Astrocyte of the cerebellum (primary cell): ENCODE results near the gene NELFCD.
A peak's percentile ranks its signal among the peaks of the same experiment; 100 is the strongest.

Experiments used
- DNase-seq: peaks from one replicate; pipeline ENCODE4 v3.0.0-alpha.2; 2011; ENCODE audit warnings: low read depth
- H3K4me3 ChIP-seq: 2 replicates; pipeline ENCODE4 v1.5.1; 2011; ENCODE audit warnings: mild to moderate bottlenecking, low read depth, low read length, moderate library complexity
- in situ Hi-C: cut with HindIII; loops from 2 replicates; pipeline ENCODE4 v1.10.0; 2017; ENCODE audit warnings: low sequenced_read_pairs
- TF ChIP-seq, protein P1 (sequence below): IDR thresholded peaks from 2 replicates; pipeline ENCODE4 v1.5.1; 2012; ENCODE audit warnings: low read length, low read depth, moderate library complexity, mild to moderate bottlenecking; ENCODE audit errors: missing control alignments

Gene NELFCD, protein sequence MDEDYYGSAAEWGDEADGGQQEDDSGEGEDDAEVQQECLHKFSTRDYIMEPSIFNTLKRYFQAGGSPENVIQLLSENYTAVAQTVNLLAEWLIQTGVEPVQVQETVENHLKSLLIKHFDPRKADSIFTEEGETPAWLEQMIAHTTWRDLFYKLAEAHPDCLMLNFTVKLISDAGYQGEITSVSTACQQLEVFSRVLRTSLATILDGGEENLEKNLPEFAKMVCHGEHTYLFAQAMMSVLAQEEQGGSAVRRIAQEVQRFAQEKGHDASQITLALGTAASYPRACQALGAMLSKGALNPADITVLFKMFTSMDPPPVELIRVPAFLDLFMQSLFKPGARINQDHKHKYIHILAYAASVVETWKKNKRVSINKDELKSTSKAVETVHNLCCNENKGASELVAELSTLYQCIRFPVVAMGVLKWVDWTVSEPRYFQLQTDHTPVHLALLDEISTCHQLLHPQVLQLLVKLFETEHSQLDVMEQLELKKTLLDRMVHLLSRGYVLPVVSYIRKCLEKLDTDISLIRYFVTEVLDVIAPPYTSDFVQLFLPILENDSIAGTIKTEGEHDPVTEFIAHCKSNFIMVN

DNA sequence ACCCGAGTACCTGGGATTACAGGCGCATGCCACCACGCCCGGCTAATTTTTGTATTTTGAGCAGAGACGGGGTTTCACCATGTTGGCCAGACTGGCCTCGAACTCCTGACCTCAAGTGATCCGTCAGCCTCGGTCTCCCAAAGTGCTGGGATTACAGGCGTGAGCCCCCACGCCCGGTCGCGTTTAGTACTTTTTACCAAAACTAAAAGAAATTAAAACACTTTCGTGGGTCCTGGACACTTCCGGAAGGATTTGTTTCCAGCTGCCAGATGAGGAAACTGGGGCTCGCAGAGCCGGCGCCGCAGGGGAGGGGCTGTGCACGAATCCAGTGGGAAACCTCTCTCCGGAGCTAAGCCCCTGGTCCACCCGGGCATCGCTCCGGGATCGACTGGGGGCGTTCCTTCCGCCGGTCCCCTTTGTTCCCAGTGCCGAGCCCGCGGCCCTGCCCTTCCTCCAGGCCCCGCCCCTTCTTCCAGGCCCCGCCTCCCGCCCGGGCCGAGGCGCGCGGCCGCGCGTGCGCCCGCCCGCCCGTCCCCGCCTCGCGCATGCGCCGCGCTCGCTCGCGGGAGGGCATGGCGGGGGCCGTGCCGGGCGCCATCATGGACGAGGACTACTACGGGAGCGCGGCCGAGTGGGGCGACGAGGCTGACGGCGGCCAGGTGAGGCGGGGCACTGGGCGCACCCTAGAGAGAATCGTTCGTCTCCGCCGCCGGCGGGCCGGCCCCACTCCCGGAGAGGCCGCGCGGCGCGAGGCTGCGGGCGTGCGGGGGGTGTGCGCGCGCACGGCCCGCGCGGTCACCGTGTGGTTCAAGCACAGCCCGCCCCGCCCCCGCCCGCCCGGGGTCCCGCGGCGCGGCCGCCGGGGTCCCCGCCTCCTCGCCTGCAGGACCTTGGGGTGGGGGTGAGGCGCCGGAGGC, at the start of gene NELFCD:
Gene NELFCD (plus strand): TSS at position 546 of the 917 bp plus-strand sequence. CDS start 54 bp downstream, at position 600.
- TF ChIP-seq, protein P1, sequence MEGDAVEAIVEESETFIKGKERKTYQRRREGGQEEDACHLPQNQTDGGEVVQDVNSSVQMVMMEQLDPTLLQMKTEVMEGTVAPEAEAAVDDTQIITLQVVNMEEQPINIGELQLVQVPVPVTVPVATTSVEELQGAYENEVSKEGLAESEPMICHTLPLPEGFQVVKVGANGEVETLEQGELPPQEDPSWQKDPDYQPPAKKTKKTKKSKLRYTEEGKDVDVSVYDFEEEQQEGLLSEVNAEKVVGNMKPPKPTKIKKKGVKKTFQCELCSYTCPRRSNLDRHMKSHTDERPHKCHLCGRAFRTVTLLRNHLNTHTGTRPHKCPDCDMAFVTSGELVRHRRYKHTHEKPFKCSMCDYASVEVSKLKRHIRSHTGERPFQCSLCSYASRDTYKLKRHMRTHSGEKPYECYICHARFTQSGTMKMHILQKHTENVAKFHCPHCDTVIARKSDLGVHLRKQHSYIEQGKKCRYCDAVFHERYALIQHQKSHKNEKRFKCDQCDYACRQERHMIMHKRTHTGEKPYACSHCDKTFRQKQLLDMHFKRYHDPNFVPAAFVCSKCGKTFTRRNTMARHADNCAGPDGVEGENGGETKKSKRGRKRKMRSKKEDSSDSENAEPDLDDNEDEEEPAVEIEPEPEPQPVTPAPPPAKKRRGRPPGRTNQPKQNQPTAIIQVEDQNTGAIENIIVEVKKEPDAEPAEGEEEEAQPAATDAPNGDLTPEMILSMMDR = no peak
- in situ Hi-C loops = no loop called here
- DNase-seq = peak; percentile 29
- H3K4me3 ChIP-seq = peak within 1 kb of the TSS; percentile 73

DNA sequence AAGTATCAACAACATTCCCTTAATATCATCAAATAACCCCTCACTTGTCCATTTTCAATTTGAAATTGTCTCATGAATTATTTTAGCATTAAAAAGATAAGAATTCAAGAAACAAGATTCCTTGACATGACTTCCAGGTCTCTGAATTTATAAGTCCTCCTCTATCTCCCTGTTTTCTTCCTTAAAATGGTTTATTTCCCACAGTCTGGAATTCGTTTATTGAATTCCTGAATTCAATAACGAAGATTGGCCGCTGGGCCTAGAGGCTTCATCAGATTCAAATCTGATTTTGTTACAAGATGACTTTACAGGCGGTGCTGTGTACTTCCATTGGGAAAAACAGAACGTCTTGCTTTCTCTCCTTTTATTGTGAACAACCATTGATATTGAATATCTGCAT, 48.9 kb upstream of the NELFCD start:
- H3K4me3 ChIP-seq = no peak overlapping the region
- in situ Hi-C loops = no loop called here
- TF ChIP-seq, protein P1 = no peak
- DNase-seq = no peak

DNA sequence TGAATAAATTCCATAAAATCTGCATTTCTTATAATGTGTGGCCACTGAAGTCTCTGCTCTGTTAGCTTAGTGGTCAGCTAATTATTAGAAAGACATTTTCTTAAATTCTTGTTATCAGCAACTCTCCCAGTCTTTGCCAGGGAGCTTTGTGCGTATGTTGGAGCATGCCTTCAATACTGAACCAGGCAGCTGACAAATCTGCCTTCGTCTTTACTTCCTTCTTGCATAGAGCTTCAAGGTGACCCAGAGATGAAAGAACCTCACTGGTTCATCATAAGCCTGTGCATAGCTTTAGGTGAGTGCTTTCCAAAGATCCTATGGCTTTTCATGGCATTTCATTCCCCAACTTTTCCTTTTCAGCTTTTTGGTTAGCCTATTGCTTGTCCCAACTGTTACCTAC, 43.0 kb upstream of the NELFCD start:
- TF ChIP-seq, protein P1 = no peak
- in situ Hi-C loops = no loop called here
- no peak overlapping the region for H3K4me3 ChIP-seq
- DNase-seq = no peak

DNA sequence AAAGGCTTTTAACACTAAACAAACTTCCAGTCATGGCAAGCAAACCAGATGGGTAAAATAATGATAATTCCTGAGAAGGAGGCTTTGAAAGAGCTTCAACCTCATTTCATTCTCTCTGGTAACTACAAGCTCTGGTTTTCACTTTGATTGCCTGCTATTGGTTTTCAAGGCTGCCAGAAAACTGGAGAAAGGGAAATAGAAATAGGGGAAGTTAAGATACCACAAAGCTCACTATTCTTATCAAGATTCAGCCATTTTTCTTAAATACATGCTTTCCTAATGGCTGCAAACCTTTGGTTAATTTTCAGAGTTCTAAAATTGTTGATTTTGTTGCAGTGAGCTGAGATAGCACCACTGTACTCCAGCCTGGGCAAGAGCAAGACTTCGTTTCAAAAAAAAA, 42.5 kb upstream of the NELFCD start:
- in situ Hi-C loops = no loop called here
- TF ChIP-seq, protein P1 = no peak

DNA sequence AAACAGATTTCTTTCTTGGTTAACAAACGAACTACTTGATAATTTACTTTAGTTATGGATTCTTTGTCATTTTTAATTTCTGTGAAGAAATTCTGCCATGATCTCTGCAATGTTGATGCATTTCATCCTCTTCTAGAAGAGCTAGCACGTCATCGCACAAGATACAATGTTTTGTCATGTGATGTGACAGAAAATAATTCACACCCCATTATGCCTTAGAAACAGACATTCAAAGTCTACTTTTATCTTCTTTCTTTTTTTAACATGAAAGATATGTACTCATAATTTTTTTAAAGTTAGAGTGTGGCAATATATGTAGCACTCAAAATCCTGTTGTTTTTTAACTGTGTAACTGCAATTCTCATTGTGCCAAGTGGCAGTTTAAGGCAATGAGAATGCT, 39.6 kb upstream of the NELFCD start:
- in situ Hi-C loops = no loop called here
- no peak for DNase-seq
- no peak overlapping the region for H3K4me3 ChIP-seq
- TF ChIP-seq, protein P1 = no peak

More for the DNA sequence above, 42.5 kb upstream of the NELFCD start:
- H3K4me3 ChIP-seq = no peak overlapping the region
- no peak for DNase-seq

DNA sequence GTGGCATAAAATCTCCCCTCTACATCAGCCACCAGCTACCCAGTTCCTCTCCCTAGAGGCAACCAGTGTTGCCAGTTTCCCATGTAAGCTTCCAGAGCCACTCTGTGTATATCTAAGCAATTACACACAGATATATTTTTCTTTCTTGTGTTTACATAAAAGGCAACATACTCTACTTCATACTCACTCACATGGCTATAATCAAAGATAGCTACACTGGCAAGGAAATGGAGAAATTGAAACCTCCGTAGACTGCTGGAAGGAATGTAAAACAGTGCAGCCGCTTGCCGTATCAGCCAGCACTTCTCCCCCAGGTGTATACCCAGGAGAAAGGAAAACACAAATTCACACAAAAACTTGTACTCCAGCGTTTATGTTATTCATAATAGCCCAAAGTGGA, 38.5 kb upstream of the NELFCD start:
- no peak overlapping the region for H3K4me3 ChIP-seq
- DNase-seq = no peak
- in situ Hi-C loops = no loop called here
- TF ChIP-seq, protein P1 = no peak
